Dedifferentiated amniotic fluid mesenchymal stem cell (primary cell): ENCODE data around the gene CPPED1.

ENCODE experiments used
- DNase-seq: peaks from one replicate; pipeline ENCODE4 v3.0.0-alpha.2; 2016; ENCODE audit errors: extremely low spot score

Gene CPPED1

GRCh38 chr16:12646490-12647274 is 157.0 kb downstream of the CPPED1 start:
- DNase-seq = no peak

GRCh38 chr16:12646098-12646489 is 157.6 kb downstream of the CPPED1 start:
- DNase-seq = no peak

GRCh38 chr16:12643034-12643455 is 160.6 kb downstream of the CPPED1 start:
- DNase-seq = no peak

GRCh38 chr16:12639044-12639443 is 164.6 kb downstream of the CPPED1 start:
- DNase-seq = no peak

GRCh38 chr16:12637002-12637401 is 166.7 kb downstream of the CPPED1 start:
- no peak for DNase-seq

- DNase-seq = no peak
Measured at GRCh38 chr16:12629271-12629670, 174.4 kb downstream of the CPPED1 start.

GRCh38 chr16:12628536-12628935 is 175.2 kb downstream of the CPPED1 start:
- no peak for DNase-seq

GRCh38 chr16:12627394-12627793 is 176.3 kb downstream of the CPPED1 start:
- no peak for DNase-seq

GRCh38 chr16:12626411-12626810 is 177.3 kb downstream of the CPPED1 start:
- DNase-seq = no peak

GRCh38 chr16:12625716-12626115 is 178.0 kb downstream of the CPPED1 start:
- DNase-seq = no peak

- DNase-seq = no peak
Measured at GRCh38 chr16:12625068-12625467, 178.6 kb downstream of the CPPED1 start.

- DNase-seq = no peak
Measured at GRCh38 chr16:12620150-12620549, 183.5 kb downstream of the CPPED1 start.

- DNase-seq = no peak
Measured at GRCh38 chr16:12618515-12618914, 185.2 kb downstream of the CPPED1 start.

- no peak for DNase-seq
Measured at GRCh38 chr16:12617401-12617819, 186.3 kb downstream of the CPPED1 start.

- DNase-seq = no peak
Measured at GRCh38 chr16:12614662-12615278, 188.9 kb downstream of the CPPED1 start.

- DNase-seq = no peak
Measured at GRCh38 chr16:12613992-12614661, 189.6 kb downstream of the CPPED1 start.

GRCh38 chr16:12613131-12613991 is 190.3 kb downstream of the CPPED1 start:
- DNase-seq = no peak

- no peak for DNase-seq
Measured at GRCh38 chr16:12612598-12613101, 191.0 kb downstream of the CPPED1 start.

- no peak for DNase-seq
Measured at GRCh38 chr16:12611916-12612597, 191.6 kb downstream of the CPPED1 start.

GRCh38 chr16:12611006-12611477 is 192.6 kb downstream of the CPPED1 start:
- no peak for DNase-seq
